Fibroblast of skin of scalp (primary cell): ENCODE data around the gene GP2. TPM values are rescaled to one million over a fixed set of nuclear protein-coding genes. Genes with fewer than 3 reads are reported as not detected.

Source experiments
- DNase-seq: peaks from one replicate; pipeline ENCODE4 v3.0.0-alpha.2; 2013
- polyA plus RNA-seq, 2 experiments: library from polyadenylated mRNA; unstranded; fragments of 120-200 nt; gene quantifications; one replicate each; pipeline ENCODE4 v1.2.1, GENCODE V29; 2013; ENCODE audit not compliant: insufficient read length in 2 of 2

The GP2 gene
- polyA plus RNA-seq (2013, experiment 1 of 2; ENCODE audit: insufficient read length) = not detected
- not detected for polyA plus RNA-seq (2013, experiment 2 of 2; ENCODE audit: insufficient read length)

DNA sequence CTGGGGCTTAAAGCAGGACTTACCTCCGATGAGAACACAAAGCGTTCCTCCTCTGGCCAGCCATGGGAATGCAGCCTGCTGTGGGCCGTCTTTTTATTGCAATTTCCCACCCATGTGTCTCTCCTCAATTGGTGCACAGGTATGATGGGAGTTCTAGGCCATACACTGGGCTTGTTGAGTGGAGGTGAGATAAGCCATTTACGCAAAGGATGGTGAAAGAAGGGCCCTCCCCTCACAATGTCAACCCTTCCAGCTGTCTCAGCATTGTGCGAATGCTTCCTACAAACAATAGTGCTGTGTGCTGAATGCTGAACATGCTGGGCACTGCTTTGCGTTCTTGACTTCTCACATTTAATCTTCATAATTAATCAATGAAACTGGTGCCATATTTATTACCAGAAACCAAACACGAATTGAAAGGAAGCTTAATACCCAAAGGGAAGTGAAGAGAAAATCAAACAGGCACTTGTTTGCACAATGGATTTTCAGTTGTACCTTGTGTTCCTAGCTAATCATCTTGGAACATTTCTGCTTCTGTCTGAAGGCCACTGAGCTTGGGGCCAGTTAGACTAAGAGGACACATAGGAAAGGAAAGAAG is at the start of gene GP2:
GP2 (minus strand) TSS at position 70 of the 598 bp plus-strand sequence. CDS start 1,082 bp downstream, outside the sequence.
- no peak for DNase-seq

DNA sequence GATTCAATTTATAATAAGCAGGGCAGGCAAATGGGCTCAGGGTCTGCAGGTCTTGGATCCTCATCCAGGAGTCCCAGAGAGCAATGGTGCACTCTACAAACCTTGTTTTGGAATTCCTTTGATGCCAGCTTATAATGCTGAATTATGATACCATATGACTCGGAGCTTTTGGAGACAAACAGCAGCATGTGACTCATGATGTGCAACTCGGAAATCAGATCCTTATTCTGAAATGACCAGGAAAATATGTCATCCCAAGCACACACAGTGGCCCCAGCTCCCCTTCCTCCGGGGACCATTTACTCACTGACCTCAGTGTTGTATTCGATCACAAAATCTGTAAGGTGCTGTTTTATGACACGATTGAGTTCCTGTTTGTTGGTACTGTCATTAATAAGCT is 45.4 kb upstream of the GP2 start:
- no peak for DNase-seq

DNA sequence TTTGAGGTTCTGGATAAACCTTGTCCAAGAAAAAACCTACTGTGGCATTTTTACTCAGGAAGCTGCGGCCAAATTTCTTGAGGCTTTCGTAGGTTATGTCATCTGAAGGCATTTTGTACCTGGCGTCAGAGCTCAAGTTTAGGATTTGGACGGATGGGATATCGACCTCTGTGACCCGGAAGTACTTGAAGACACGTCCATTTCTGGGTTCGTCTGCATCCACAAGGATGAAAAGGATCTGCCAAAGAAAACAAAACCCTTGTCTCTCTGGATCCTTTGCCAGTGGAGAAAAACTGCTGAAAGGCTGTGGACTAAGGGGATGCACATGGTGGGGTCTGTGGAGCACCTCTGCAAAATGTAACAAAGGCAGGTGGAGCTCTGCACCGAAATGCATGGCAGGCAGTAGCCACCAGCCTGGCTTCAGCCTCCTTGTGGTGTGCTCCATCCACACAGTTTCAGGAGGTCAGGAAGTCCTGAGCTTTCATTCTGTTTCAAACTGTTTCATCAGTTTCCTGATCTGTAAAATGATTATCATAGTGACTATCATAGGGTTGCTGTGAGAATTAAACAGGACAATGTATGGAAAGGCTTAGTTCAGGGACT is 42.2 kb upstream of the GP2 start:
- no peak for DNase-seq

DNA sequence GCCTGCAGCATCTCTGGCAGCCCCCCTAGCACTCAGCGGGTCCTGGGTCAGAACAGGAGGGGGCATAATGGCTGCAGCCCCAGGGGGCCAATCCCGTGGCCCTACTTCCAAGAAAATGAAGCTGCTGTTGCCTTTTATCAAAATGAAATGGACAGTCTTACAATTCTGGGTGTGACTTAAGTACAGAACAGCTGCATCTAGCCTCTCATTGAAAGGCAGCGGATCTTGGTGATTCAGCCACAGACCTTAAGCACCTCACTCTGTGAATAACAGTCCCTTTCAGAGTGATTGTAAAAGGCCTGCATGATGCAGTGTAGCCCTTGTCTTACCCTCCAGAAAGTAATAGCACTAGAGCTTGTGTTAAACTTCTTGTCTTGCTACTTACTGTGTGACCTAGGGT is 36.7 kb upstream of the GP2 start:
- DNase-seq = no peak

DNA sequence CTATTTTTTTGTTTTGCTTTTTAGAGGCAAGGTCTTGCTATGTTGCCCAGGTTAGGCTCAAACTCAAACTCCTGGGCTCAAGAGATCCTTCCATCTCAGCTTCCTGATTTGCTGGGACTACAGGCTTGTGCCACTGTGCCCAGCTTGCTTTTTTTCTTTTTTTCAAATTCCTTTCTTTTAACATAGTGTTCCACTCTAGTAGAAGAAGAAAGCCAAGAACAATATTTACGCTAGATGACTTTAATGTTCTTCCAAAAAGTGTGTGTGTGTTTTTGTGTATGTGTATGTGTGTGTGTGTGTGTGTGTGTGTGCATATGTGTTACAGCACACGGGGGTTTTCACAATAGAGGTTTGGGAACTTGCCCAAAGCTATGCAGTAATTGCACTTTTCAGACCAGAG is 35.9 kb upstream of the GP2 start:
- DNase-seq = no peak

DNA sequence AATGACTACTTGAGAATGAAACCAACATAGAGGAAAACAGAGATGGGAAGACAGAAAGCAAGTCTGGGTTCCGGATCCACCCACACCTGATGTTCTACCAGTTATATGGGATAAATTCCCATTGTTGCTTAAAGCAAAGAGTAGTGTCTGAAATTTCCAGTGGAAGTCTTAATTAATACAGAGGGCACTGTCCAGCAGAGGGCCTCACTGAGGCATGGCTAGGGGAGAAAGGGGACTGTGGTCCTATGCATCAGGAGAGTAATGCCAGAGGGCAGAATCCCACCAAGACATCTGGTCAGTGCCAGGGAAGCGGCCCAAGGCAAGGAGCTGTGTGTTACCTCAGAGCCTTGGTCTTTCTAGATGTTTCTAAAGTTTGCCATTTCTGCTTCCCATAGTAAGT is 32.7 kb upstream of the GP2 start:
- DNase-seq = no peak

DNA sequence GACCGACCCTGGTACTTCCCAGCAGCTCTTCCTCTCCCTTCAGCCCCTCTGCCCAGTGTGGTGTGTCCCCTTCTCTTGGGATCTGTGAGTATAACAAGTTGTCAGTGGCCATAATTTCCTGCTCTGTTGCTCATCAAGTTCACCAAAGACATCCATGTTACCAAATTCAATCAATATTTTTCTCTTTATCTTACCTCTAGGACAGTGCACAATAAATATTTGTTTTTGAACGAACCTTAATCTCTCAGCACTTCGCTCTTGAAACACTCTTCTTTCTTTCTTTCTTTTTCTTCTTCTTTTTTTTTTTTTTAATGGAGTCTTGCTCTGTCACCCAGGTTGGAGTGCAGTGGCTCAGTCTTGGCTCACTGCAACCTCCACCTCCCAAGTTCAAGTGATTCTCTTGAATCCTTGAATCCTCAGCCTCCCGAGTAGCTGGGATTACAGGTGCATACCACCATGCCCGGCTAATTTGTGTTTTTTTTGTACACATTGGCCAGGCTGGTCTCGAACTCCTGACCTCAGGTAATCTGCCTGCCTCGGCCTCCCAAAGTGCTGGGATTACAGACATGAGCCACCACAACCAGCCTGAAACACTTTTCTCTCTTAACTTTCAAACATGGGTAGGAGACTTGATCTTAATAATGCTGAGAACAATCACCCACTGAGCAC is 27.9 kb upstream of the GP2 start:
- no peak for DNase-seq

DNA sequence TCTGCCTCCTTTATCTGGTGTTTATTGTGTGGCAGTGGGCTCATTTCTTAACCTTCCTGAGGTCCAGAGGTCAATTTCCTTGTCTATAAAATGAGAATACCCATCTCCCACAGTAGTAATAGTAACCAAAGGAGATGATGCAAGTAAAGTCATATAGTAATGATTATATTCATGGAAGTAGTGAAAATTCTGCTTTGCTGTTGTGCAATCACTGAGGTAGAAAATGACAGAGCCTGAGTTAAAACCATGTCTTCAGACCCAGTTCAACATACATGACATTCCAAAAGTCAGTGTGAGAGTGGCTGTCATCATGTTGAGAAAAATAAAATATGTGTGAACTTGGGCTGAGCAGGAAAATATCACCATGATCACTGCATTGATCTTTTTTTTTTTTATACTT is 26.1 kb upstream of the GP2 start:
- no peak for DNase-seq

DNA sequence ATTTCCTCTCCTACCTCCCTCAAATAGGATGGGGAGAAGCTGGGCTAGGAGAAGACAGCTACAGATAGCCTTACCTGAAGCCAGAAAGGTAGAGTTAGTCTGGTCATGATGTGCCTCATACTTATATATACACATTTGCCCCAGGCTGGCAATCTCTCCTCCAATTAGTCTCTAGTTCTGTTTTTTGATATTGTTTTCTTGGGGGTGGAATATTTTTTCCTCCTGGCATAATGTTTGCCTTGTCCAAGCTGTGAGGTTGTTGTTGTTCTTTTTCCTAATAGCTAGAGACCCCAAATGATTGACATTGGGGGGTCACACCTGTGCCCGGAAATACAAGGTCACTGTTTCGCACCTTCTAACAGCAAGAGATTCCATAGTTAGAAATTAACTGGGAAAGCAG is 25.3 kb upstream of the GP2 start, which contains the start of gene UMOD:
UMOD (minus strand) TSS at position 101 of the 400 bp plus-strand sequence. CDS start 1,978 bp downstream, outside the sequence.
- DNase-seq = no peak

DNA sequence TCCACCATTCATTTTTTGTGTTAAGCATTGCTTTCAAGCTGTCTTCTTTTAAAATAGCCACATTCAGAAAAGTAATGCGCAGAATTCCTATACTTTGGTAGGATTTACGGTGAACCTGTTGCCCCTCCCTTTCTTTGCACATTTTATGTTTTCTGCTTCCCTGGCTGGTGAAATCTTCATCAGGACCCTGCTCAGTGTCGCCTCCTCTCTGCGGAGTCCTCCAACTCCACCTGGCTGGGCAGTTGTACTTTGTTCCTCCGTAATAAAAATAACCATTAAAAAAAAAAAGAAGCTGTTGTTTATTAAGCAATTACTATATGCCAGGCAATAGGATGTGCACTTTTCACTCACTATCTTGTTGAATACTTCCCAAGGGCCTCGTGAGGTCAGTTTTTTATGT is 22.3 kb upstream of the GP2 start:
- DNase-seq = no peak

DNA sequence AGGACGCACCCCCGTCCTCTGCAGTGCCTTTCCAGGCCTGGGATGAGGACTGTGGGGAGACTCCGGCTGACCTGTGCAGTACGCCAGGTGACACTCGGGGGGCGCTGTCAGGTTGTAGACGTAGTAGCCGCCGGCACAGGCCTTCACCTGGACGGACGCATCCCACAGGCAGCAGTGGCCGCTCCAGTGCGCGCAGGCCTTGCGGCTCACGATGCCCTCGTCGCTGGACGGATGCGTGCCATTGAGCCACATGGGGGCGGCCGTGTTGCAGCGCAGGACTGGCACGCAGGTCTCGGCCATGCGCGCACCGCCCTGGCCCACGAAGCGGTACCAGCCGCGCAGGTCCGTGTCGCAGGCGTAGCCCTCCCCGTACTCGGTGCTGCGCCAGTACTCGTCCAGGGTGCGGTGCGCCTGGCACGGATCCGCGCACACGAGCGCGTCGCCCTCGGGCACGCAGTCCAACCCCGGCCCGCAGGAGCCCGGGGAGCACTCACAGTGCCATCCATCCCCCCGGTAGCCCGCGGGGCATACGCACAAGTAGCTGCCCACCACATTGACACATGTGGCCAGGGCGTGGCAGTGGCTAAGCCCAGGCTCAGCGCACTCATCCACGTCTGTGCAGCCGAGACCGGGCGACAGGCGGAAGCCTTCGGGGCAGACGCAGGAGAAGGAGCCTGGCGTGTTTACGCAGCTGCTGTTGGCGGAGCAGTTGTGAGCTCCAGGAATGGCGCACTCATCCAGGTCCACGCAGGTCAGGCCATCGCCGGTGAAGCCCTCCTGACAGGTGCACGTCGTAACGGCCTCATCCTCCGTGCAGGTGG is 21.3 kb upstream of the GP2 start:
- DNase-seq = no peak

DNA sequence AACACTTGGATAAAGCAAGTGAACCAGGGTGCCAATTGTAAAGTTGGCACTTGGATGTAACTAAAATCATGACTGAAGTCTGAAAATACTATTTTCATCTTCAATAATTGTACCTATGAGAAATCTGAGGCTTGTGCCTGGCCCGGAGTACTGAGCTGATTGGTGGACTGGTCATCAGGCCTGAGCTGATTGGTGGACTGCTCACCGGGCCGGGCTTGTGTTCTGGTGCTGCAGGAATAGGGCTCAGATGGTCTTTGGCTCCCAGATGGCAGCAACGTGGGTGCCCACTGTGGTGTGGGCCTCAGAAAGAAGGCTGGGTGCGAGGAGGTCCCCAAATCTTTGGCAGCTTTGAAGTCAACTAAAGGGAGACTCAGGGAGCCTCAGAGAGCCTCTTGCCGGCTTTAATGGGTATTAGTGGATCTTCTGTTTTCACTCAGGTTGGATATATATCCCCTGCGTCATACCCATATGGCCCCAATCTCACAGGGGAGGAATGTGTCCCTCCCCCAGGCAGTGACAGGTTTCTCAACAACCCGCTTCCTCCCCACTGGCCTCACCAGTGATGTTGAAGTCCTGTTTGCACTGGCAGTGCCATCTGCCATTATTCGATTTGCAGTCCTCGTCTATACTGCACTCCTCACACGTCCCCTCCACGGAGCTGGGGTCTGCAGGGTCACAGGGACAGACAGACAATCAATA is 20.5 kb upstream of the GP2 start:
- no peak for DNase-seq

DNA sequence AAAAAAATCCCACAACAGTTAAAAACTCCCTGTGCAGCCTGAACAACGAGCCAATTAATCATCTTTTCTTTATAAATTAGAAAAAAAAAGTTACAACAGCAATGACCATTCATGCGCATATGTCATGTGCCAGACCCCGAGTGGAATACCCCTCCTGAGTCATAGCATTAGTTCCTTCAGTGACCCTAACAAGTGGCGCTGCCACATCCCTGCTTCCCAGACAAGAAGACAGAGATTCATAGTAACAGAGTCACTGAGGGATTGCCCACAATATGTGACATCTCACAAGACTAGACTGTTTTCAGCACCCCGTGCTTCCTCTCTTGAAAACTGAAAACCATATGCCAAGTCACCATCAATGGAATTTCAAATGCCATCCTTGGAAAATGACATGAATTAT is 17.3 kb upstream of the GP2 start:
- DNase-seq = no peak

DNA sequence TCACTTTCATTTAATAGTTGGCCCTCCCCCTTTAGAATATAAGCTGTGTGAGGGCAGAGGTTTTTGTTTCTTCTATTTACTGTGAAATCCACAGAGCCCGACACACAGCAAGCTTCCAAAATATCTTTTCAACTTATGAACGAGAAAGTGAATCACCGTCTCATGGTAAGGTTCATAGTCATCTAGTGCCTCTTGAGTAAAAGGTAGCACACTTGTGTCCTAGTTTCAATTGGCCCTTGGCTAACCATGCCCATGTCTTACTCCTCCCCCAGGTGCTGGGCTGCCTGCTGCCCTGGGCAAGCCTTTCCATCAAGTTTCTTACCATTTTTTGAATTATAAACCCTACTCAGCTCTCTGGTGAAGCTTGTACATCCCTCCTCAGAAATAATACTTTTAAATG is 12.4 kb upstream of the GP2 start:
- no peak for DNase-seq

DNA sequence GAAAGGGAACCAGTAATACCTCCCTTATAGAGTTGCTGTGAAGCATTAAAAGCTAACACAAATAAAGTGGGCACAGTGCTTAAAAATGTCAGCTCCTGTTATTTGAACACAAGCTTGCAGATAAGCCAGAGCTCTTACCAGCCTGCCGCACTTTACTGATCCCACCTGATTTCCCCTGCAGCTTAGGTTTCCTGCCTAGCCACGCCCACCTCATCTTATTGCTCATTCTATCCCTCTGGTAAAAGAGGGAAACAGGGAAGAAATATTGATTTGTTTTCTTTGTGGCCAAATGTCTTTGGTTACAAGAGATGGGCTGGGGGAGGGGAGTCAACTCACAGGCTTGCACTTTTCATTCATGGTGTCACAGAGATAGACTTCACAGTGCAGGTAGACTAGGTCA is 9.6 kb upstream of the GP2 start:
- no peak for DNase-seq

DNA sequence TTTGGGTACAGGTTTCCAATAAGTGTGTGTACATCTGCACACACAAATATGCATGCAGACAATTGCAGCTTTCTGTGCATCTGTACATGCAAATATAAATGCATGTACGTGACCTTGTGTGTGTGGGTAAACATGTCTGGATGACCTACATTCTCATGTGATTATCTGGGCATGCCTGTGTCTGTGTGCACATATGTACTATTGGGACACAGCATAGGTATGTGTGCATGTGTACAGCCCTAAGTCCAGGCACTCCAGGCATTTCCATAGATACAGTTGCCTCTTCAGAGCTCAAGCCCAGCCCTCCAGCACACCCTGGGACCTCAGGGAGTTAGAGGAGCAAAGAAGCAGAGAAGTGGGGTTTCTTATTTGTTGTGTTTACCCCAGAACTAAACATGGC is 7.1 kb upstream of the GP2 start:
- DNase-seq = no peak

DNA sequence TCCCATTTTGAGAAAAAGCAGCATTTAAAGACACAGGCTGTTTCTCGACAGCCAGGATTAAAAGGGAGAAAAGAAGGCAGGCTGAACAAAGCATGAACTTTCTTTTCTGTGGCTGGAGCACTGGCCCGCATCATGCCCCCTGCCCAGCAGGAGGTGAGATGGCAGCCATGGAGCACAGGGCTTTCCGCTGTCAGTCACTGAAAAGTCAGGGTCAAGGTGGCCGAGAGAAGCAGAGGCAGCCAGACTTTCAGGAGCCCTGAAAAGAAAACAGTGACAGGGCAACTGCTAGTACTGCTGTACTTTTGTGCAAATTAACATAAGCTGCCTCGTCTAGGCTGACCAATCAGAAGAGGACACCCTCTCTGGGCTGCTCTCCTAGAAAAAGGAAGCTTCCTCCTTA is 5.8 kb upstream of the GP2 start:
- DNase-seq = no peak

DNA sequence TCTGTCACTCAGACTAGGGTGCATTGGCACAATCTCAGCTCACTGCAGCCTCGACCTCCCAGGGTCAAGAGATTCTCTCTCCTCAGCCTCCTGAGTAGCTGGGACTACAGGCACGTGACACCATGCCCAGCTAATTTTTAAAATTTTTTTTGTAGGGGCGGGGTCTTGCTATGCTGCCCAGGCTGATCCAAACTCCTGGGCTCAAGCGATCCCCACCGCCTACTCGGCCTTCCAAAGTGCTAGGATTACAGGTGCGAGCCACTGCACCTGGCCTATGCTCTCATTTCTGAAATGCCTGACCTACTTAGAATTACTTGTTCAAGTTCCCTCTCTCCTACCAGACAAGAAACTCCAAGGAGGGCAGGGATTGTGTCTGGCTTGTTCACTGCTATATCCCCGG is 5.1 kb upstream of the GP2 start:
- DNase-seq = no peak

DNA sequence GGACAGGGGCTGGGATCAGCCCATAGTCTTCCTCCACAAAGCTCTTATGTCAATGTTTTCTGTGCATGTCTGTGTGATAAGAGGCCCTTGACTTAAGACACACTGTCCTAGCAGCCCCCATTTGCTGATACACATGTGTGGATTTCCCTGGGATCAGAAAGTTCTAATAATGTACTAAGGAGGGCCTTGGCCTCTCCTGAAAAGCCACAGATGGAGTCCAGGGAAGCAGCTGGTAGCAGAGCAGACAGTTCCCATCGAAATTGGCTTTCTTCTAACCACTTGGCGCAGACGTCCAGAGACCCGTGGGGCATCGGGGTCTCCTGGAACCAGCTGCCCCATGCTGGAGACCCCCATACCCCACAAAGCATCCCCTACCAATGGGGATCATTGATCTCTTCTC is 4.3 kb upstream of the GP2 start:
- DNase-seq = no peak

DNA sequence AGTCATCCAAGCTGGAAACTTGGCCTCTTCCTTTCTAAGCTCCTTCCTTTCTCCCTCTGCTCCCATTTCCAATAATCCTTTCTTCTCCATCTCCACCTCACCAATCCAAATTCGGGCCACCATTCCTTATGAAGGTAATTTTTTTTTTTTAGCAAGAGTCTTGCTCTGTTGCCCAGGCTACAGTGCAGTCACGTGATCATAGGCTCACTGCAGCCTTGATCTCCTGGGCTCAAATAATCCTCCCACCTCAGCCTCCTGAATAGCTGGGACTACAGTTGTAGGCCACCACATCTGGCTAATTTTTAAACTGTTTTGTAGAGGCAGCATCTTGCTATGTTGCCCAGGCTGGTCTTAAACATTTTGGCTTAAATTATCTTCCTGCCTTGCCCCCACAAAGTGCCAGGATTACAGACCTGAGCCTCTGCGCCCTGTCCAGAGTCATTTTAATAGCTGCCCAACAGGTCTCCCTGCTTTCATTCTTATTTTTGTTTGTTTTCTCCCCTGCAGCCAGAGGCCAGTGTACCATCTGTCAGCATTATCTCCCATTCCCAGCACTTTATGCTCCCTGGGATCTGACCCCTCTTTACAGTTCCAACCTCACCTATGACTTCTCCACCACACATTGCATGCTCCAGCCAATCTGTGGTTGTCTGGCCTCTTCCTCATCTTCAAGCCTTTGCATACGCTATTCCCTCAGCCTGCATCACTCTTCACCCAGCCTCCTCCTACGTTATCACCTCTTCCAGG is 2.3 kb upstream of the GP2 start:
- DNase-seq = no peak

DNA sequence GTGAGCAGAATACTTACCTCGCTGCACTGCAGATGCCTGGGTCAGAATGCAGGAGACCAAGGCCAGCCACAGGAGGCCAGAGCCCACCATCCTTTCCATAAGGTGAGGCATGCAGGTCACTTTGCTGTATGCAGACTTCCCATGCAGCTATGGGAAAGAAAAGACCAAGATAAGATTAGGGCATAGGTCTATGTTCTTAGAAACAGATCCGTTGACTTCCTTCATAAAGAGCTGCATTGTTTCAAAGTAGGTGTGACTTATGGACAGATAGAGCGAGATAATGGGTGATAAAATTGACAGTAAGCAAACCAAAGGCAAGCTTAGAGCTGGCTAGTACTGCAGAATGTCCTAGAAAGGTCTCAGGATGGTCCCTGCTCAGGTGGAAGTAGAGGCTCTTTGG is 992 bp downstream of the GP2 start:
- no peak for DNase-seq

DNA sequence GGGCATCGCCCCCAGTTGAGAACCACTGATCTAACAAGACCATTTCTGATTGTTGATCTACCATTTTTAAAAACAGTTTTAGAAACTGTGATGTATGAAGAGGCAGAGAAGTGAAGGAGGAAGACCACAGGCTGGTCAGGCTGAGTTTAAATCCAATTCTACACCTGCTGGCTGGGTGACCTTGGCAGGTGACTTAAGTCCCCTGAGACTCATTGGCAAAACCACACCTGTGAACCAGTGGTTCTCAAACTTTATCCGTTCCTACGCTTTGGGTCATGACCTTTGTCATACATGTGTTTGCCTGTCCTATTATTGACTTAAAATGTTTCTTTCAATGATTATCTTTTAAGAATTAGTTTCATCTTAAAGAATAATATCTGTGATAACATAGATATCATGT is 2.3 kb downstream of the GP2 start:
- no peak for DNase-seq
